NB4 (cell line): ENCODE data around the gene SUSD4.

Experiments
- POLR2A ChIP-seq: IDR thresholded peaks from 2 replicates; pipeline ENCODE4 v1.6.1; 2011; ENCODE audit warnings: mild to moderate bottlenecking; ENCODE audit not compliant: insufficient read length; ENCODE audit errors: extremely low read depth
- TF ChIP-seq, protein P1 (sequence below): IDR thresholded peaks from one replicate; pipeline ENCODE4 v1.5.1; 2012; ENCODE audit warnings: low read depth, low read length

- TF ChIP-seq, protein P1, sequence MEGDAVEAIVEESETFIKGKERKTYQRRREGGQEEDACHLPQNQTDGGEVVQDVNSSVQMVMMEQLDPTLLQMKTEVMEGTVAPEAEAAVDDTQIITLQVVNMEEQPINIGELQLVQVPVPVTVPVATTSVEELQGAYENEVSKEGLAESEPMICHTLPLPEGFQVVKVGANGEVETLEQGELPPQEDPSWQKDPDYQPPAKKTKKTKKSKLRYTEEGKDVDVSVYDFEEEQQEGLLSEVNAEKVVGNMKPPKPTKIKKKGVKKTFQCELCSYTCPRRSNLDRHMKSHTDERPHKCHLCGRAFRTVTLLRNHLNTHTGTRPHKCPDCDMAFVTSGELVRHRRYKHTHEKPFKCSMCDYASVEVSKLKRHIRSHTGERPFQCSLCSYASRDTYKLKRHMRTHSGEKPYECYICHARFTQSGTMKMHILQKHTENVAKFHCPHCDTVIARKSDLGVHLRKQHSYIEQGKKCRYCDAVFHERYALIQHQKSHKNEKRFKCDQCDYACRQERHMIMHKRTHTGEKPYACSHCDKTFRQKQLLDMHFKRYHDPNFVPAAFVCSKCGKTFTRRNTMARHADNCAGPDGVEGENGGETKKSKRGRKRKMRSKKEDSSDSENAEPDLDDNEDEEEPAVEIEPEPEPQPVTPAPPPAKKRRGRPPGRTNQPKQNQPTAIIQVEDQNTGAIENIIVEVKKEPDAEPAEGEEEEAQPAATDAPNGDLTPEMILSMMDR: no peak
- TF ChIP-seq POLR2A: no peak
Observed at GRCh38 chr1:223402790-223403142, 38.8 kb upstream of the SUSD4 start.
